ENCODE data around the gene PLXNA4.

Gene PLXNA4

GRCh38 chr7:132090444-132090843, 485.8 kb downstream of the PLXNA4 start:
- Histone ChIP-seq H3K9me3 (ENCODE audit: control insufficient read depth, insufficient read depth, low read depth, low read length) (no peaks in the 10 kb centered on the region), H3K4me3 (ENCODE audit: low read depth, low read length) (no peak overlapping the region), H3K36me3 (ENCODE audit: control insufficient read depth in 2 of 2, insufficient read depth in 1 of 2, low read length in 2 of 2) (no peaks in the 10 kb centered on the region), H3K4me1 (ENCODE audit: control insufficient read depth, insufficient read depth, low read length) (no peaks in the 10 kb centered on the region), H3K27ac (ENCODE audit: extremely low read depth, low read depth, low read length) (no peak overlapping the region)
- CTCF ChIA-PET, result no interaction called here
- TF ChIP-seq PATZ1 (tag by site-specific recombination; IDR thresholded peaks at IDR 0.05), result no peak
- TF ChIP-seq ZNF571 (tag by site-specific recombination; IDR thresholded peaks at IDR 0.05), result no peak
- TF ChIP-seq ZNF76 (tag by site-specific recombination; IDR thresholded peaks at IDR 0.05; ENCODE audit: borderline replicate concordance, low read depth), result no peak
- no peak for TF ChIP-seq TRIM28 (IDR thresholded peaks at IDR 0.05; ENCODE audit: borderline replicate concordance, low read length)
- no peak for TF ChIP-seq BCL6B (tag by site-specific recombination; IDR thresholded peaks at IDR 0.05)
- TF ChIP-seq ZNF23 (tag by site-specific recombination; IDR thresholded peaks at IDR 0.05; ENCODE audit: borderline replicate concordance), result no peak
- no peak for TF ChIP-seq ZNF521 (tag by site-specific recombination; IDR thresholded peaks at IDR 0.05)
- no peak for TF ChIP-seq ZXDB (tag by site-specific recombination; IDR thresholded peaks at IDR 0.05)
- no peak for TF ChIP-seq PRDM10 (tag by site-specific recombination; IDR thresholded peaks at IDR 0.05)
- no peak for TF ChIP-seq ZNF112 (tag by site-specific recombination; IDR thresholded peaks at IDR 0.05)
- no peak for TF ChIP-seq ZBTB21 (tag by site-specific recombination; IDR thresholded peaks at IDR 0.05)
- TF ChIP-seq ZNF202 (tag by site-specific recombination; IDR thresholded peaks at IDR 0.05; ENCODE audit: borderline replicate concordance), result no peak
- TF ChIP-seq ZNF423 (tag by site-specific recombination; IDR thresholded peaks at IDR 0.05), result no peak
- no peak for TF ChIP-seq ZBTB8A (tag by site-specific recombination; IDR thresholded peaks at IDR 0.05)
- TF ChIP-seq ZNF362 (tag by site-specific recombination; IDR thresholded peaks at IDR 0.05), result no peak
- POLR2A ChIA-PET, result no interaction called here

GRCh38 chr7:132089356-132089755, 486.9 kb downstream of the PLXNA4 start:
- Histone ChIP-seq H3K4me3 (ENCODE audit: low read depth, low read length) (no peak overlapping the region), H3K36me3 (ENCODE audit: control insufficient read depth in 2 of 2, insufficient read depth in 1 of 2, low read length in 2 of 2) (no peaks in the 10 kb centered on the region), H3K4me1 (ENCODE audit: control insufficient read depth, insufficient read depth, low read length) (no peaks in the 10 kb centered on the region), H3K9me3 (ENCODE audit: control insufficient read depth, insufficient read depth, low read depth, low read length) (no peaks in the 10 kb centered on the region), H3K27ac (ENCODE audit: extremely low read depth, low read depth, low read length) (no peak overlapping the region)
- POLR2A ChIA-PET, result no interaction called here
- CTCF ChIA-PET, result no interaction called here
- TF ChIP-seq ZNF138 (tag by site-specific recombination; IDR thresholded peaks at IDR 0.05; ENCODE audit: borderline replicate concordance) (no peak), ZNF18 (tag by site-specific recombination; IDR thresholded peaks at IDR 0.05) (no peak), PRDM2 (tag by site-specific recombination; IDR thresholded peaks at IDR 0.05; ENCODE audit: borderline replicate concordance) (no peak), ZNF629 (tag by site-specific recombination; IDR thresholded peaks at IDR 0.05) (no peak)

Measured in HEK293 (cell line).